Mucosa of descending colon (tissue), 3 donors: ENCODE measurements around the gene MKNK1. TPM values are rescaled to one million over a fixed set of nuclear protein-coding genes. Genes with fewer than 3 reads are reported as not detected.
A peak's percentile ranks its signal among the peaks of the same experiment; 100 is the strongest.

Experiments used
- ATAC-seq: fragments of 200-7000 bp; cut with Tn5 transposase; one replicate; pipeline ENCODE4 v1.9.1; 2020; ENCODE audit warnings: mild to moderate bottlenecking, moderate library complexity
- DNase-seq, 3 donors: peaks; one replicate each; pipeline ENCODE4 v3.0.0-alpha.2; 2020
- H3K36me3 ChIP-seq: fragments of 200-600 bp; one replicate; pipeline ENCODE4 v1.8.0; 2021; ENCODE audit warnings: low read depth, mild to moderate bottlenecking
- H3K4me1 ChIP-seq: fragments of 200-600 bp; one replicate; pipeline ENCODE4 v1.8.0; 2021; ENCODE audit warnings: low read depth, mild to moderate bottlenecking
- H3K4me3 ChIP-seq: fragments of 200-600 bp; one replicate; pipeline ENCODE4 v1.8.0; 2021; ENCODE audit warnings: mild to moderate bottlenecking
- H3K9me3 ChIP-seq: fragments of 200-600 bp; one replicate; pipeline ENCODE4 v1.8.0; 2021; ENCODE audit warnings: mild to moderate bottlenecking
- CTCF ChIP-seq: fragments of 200-600 bp; IDR thresholded peaks from one replicate; pipeline ENCODE4 v1.8.0; 2022; ENCODE audit warnings: antibody characterized with exemption, mild to moderate bottlenecking
- intact Hi-C, 2 donors: fragments of 100-400 bp; cut with DNase I in 1 of 2; cut with micrococcal nuclease in 1 of 2; formaldehyde crosslinking; loops; one replicate each; pipeline versions ENCODE4 v1.11.0 to v1.11.1; 2022; cut with DNase I, micrococcal nuclease
- total RNA-seq, 3 donors: library from RNA; stranded (reverse); fragmentation: NEBNext Ultra II Directional in 2 of 3; extraction: Animal tissue kit (Norgen Biotek cat#: 25700) in 2 of 3; gene quantifications; one replicate each; pipeline versions ENCODE4 v1.2.1 to v1.2.4, GENCODE V29; 2021 to 2023
- donor health status: DM: no; HTN: no; CAD: no; lungs with moderate emphysema.
- donor health status: DM: no; HTN: no; CAD: no.
- donor health status: DM: no; HTN: yes; CAD: no.

MKNK1 gene
- total RNA-seq, 3 donors from 2014 or later: 51.5 to 65.7 (median 59.3) TPM

- ATAC-seq (no peak), DNase-seq (no peak)
- Histone ChIP-seq H3K4me3 (no peak overlapping the region), H3K4me1 (no peaks in the 10 kb centered on the region), H3K9me3 (no peaks in the 10 kb centered on the region), H3K36me3 (no peaks in the 10 kb centered on the region)
- intact Hi-C loops: loop anchor here (5.0 to 10.0 kb wide), 2 partner anchors 51 to 78 kb away; no protein-coding TSS in a partner anchor
- TF ChIP-seq CTCF: no peak
Observed at GRCh38 chr1:46525253-46525983, 78.7 kb downstream of the MKNK1 start.

- DNase-seq (no peak), ATAC-seq (no peak)
- intact Hi-C loops: loop anchor here (5.0 to 10.0 kb wide), 2 partner anchors 50 to 78 kb away; no protein-coding TSS in a partner anchor
- no peak for TF ChIP-seq CTCF
- no peak overlapping the region for H3K4me3 ChIP-seq
- H3K9me3 ChIP-seq: no peaks in the 10 kb centered on the region
- H3K4me1 ChIP-seq: no peaks in the 10 kb centered on the region
- no peaks in the 10 kb centered on the region for H3K36me3 ChIP-seq
Observed at GRCh38 chr1:46524843-46525242, 79.2 kb downstream of the MKNK1 start.

GRCh38 chr1:46523496-46524353 lies 80.3 kb downstream of the MKNK1 start:
- no peak for ATAC-seq
- TF ChIP-seq CTCF: no peak
- Histone ChIP-seq H3K4me3 (no peak overlapping the region), H3K36me3 (no peaks in the 10 kb centered on the region), H3K4me1 (no peaks in the 10 kb centered on the region), H3K9me3 (no peaks in the 10 kb centered on the region)
- intact Hi-C loops: loop anchor here in 1 of 2 donors (10.0 kb wide), 1 partner anchor 49 kb away; no protein-coding TSS in a partner anchor
- no peak for DNase-seq

GRCh38 chr1:46522969-46523320 lies 81.1 kb downstream of the MKNK1 start:
- ATAC-seq (no peak), DNase-seq (no peak)
- Histone ChIP-seq H3K36me3 (no peaks in the 10 kb centered on the region), H3K4me3 (no peak overlapping the region), H3K4me1 (no peaks in the 10 kb centered on the region), H3K9me3 (no peaks in the 10 kb centered on the region)
- no peak for TF ChIP-seq CTCF
- intact Hi-C loops: loop anchor here in 1 of 2 donors (10.0 kb wide), 1 partner anchor 48 kb away; no protein-coding TSS in a partner anchor

GRCh38 chr1:46522184-46522968 lies 81.7 kb downstream of the MKNK1 start:
- no peak for TF ChIP-seq CTCF
- peak in 1 of 3 donors; percentile 37 for DNase-seq
- intact Hi-C loops: loop anchor here in 1 of 2 donors (10.0 kb wide), 1 partner anchor 48 kb away; no protein-coding TSS in a partner anchor

More at GRCh38 chr1:46522184-46522968, 81.7 kb downstream of the MKNK1 start:
- Histone ChIP-seq H3K36me3 (no peaks in the 10 kb centered on the region), H3K9me3 (no peaks in the 10 kb centered on the region), H3K4me3 (no peak overlapping the region), H3K4me1 (no peaks in the 10 kb centered on the region)
- peak; percentile 20 for ATAC-seq
